ENCODE measurements around the gene UNC79.

UNC79 gene

DNA sequence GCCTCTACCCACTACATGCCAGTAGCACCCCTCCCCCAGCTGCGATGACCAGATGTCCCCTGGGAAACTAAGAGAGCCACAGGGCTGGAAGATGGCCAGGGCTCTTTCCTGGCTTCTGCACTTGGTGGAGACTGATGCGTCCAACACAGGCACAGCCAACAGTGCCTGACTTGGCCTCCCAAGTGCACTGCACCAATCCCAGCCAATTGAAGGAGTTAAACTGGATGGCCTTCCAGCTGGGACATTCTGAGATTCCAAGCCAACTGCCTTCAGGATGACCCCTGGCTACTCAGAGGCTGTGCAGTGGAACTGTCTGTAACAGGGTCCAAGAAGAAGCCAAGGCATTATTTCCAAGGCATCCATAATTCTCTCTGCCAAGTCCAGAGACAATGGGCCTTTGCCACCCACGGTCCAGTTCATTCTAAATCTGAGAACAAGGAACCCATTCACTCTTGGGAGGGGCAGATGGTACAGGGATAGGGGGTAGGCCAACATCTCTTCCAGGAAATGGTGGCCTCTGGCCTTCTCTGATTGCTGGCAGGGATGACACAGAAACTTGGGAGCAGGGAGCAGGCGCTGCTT, 322.3 kb downstream of the UNC79 start:
- TF ChIP-seq, protein P1, sequence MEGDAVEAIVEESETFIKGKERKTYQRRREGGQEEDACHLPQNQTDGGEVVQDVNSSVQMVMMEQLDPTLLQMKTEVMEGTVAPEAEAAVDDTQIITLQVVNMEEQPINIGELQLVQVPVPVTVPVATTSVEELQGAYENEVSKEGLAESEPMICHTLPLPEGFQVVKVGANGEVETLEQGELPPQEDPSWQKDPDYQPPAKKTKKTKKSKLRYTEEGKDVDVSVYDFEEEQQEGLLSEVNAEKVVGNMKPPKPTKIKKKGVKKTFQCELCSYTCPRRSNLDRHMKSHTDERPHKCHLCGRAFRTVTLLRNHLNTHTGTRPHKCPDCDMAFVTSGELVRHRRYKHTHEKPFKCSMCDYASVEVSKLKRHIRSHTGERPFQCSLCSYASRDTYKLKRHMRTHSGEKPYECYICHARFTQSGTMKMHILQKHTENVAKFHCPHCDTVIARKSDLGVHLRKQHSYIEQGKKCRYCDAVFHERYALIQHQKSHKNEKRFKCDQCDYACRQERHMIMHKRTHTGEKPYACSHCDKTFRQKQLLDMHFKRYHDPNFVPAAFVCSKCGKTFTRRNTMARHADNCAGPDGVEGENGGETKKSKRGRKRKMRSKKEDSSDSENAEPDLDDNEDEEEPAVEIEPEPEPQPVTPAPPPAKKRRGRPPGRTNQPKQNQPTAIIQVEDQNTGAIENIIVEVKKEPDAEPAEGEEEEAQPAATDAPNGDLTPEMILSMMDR (IDR thresholded peaks at IDR 0.05; ENCODE audit: borderline replicate concordance, control extremely low read depth, extremely low read depth, insufficient read depth, missing control alignments): no peak
- in situ Hi-C loops (cut with MboI; ENCODE audit: low sequenced_read_pairs, unreplicated experiment): no loop called here
- DNase-seq (ENCODE audit: low spot score): no peak

DNA sequence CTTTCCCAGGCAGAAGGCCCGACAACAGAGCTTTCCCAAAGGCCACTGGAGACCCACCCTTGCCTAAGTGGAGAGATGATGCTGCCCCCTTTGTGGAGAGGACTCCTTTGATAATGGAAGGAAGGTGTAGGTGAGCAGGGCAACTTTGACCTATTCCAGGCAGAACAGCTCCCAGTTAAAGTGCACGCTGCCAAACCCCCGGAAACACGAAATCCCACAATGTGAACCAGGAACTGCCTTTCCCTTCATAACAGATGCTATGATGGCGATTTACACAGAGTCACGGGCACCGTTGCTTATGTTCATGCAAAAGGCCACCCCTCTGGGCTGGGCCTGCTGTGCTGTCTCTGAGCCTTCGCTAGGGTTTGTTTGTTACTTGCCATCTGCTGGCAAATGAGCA, 322.9 kb downstream of the UNC79 start:
- TF ChIP-seq, protein P1 (IDR thresholded peaks at IDR 0.05; ENCODE audit: borderline replicate concordance, control extremely low read depth, extremely low read depth, insufficient read depth, missing control alignments): no peak
- in situ Hi-C loops (cut with MboI; ENCODE audit: low sequenced_read_pairs, unreplicated experiment): no loop called here
- no peak for DNase-seq (ENCODE audit: low spot score)

DNA sequence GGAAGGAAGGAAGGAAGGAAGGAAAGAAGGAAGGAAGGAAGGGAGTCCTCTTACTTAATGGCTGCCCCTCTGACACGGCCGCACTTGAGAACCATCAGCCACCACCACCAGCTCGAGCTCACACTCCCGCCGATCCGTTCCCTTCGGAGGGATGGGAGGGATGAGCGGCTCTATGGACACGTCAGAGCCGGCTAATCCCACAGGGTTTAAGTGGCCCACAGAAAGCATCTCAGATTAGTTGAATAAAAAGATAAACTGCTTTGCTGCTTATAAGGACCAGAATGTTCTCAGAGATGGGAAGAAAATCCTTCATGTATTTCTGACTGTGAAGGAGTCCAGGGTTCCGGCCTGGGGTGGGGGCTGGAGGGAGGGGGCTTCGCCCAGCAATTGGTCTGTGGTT, 326.5 kb downstream of the UNC79 start:
- no peak for DNase-seq (ENCODE audit: low spot score)
- TF ChIP-seq, protein P1 (IDR thresholded peaks at IDR 0.05; ENCODE audit: borderline replicate concordance, control extremely low read depth, extremely low read depth, insufficient read depth, missing control alignments): no peak
- in situ Hi-C loops (cut with MboI; ENCODE audit: low sequenced_read_pairs, unreplicated experiment): no loop called here
